Activated naive CD4-positive, alpha-beta T cell treated with anti-CD3 and anti-CD28 coated beads, Interleukin-2, amount 50 U/mL, for 16 hours (primary cell): ENCODE data around the gene CIC.

Experiments used
- DNase-seq: peaks from one replicate; pipeline ENCODE4 v3.0.0-alpha.2; 2020

CIC gene

DNA sequence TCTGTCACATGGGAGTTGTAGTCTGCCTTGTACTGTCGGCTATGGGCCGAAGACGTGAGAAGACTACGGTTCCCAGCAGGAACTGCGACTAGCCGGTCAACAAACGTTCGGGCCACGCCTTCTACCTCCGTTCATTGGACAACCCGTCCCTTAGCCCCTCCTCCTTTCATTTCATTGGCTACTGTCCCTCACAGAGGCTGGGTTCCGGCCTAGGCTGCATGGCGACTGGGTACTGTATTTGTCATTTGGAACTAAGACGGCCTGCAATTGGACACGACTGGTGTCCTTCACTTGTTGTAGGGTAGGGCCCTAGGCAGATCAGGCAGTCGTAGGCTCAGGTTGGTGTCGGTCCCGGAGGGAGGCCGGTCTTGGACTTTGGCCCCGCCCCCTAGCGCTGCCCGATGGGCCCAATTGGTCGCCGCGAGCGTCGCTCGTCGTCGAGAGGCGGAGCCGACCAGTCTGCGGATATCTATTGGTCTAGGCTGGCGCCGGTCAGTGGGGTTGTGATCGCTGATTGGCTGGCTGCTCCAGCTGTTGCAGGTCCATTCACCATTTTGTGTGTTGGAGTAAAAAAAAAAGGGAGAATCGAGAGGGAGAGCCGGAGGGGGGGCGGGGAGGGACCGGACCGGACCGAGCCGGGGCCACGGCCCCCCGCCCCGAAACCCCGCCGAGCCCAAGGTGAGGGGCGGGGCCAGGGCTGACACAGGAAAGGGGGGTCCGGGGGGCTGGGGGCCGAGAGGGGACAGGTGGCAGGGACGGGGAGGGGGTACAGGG lies at the start of gene CIC:
CIC (plus strand) TSS at position 549 of the 774 bp plus-strand sequence. CDS start 2,532 bp downstream, outside the sequence.
- peak; percentile 99 for DNase-seq

DNA sequence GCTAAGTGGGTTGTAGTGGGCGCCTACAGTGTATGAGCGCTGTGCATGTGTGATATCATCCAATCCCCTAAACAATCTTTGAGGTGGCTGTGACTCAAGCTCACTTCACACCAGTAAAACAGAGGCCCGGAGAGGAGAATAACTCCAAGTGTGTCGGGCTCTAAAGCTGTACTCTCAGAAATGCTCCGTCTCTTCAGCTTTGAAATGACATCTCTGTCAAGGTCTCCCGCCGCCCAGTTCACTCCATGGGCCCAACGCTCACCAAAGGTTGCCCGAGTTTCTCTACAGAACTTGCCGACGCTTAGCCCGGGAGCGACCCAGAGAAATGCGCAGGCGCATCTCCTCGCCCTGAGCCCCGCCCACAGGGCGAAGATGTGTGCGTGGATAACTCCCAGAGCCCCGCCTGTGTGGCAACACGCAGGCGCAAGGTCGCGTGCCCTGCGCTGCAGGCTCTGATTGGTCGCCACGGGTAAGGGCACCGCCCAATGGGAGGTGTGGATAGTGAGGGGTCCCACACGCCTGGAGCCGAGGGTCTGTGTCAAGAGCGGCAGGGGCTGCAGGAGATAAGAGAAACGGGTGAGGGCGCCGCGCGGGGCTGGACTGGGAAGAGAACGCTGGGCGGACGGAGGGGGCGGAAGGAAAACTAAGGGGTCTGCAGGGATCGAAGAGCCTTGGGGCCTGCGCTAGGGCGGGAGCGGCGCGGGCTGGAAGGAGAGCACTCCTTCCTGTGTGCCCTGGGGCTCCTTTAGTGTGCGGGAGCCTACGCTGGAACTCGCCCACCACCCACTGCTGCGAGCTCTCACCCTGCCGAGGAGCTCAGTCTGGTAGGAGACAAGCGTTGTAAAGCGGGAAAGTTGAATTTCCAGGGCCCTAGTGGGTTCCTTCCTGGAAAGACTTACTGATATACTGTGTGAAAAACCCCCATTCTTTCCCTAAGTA lies 49.0 kb upstream of the CIC start, which contains the start of gene ZNF526:
ZNF526 (plus strand) TSS at position 501 of the 939 bp plus-strand sequence. CDS start 4,092 bp downstream, outside the sequence.
- DNase-seq, result peak; percentile 99

DNA sequence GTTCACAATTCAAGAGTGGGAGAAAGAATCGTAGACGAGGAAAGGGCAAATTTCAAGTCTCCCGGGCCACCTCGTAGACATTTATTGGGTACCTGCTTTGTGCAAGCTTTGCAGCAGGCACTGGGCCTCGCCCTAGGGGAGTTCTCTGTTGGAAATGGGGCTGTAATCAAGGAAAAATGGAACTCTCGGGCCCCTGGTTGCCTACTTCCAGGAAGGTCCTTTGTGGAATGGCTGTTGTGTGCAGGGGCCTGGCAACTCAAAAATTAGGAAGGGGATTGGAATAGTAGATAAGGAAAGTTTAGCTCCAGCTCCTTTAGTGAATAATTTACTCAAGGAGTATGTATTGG lies 48.3 kb upstream of the CIC start:
- no peak for DNase-seq

DNA sequence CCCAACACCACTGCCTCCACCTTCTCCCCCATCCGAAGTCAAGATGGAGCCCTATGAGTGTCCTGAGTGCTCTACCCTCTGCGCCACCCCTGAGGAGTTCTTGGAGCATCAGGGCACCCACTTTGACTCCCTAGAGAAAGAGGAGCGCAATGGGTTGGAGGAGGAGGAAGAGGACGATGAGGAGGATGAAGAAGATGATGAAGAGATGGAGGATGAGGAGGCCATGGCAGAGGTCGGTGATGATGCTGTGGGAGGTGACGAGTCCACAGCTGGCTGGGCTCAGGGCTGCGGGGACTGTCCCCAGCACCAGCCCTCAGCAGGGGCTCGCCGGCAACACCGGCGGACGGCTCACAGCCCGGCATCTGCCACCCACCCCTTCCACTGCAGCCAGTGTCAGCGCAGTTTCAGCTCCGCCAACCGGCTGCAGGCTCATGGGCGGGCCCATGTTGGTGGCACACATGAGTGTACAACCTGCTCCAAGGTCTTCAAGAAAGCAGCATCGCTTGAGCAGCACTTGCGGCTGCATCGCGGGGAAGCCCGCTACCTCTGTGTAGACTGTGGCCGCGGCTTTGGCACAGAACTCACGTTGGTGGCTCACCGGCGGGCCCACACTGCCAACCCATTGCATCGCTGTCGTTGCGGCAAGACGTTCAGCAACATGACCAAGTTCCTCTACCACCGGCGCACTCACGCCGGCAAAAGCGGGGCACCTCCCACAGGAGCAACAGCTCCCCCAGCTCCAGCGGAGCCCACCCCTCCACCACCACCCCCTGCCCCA lies 43.9 kb upstream of the CIC start:
- no peak for DNase-seq

DNA sequence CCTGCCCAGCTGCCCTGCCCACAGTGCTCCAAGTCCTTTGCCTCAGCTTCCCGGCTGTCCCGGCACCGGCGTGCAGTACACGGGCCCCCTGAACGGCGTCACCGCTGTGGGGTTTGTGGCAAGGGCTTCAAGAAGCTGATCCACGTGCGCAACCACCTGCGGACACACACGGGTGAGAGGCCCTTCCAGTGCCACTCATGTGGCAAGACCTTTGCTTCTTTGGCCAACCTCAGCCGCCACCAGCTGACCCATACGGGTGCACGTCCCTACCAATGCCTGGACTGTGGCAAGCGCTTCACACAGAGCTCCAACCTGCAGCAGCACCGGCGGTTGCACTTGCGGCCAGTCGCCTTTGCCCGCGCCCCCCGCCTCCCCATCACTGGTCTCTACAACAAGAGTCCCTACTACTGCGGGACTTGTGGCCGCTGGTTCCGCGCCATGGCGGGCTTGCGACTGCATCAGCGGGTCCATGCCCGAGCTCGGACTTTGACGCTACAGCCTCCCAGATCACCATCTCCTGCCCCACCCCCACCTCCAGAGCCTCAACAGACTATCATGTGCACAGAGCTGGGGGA lies 43.2 kb upstream of the CIC start:
- DNase-seq, result no peak

DNA sequence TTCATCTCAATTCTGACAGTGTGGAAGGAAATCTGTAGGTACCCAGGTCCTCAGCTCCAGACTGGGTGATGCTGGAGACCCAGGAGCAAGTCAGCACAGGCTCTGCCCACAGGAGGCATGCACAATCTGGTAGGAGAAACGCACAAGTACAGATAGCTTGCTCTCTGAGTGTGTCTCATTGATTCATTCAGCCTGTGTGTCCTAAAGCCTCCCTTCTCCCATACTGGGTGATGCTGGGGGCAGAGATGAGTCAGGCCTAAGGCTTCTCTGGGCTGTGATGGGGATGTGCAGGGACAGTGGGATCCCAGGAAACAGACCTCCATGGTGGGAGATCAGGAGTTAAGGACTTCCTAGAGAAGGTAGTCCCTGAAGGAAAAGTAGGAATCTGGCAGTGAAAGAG lies 42.2 kb upstream of the CIC start:
- no peak for DNase-seq

DNA sequence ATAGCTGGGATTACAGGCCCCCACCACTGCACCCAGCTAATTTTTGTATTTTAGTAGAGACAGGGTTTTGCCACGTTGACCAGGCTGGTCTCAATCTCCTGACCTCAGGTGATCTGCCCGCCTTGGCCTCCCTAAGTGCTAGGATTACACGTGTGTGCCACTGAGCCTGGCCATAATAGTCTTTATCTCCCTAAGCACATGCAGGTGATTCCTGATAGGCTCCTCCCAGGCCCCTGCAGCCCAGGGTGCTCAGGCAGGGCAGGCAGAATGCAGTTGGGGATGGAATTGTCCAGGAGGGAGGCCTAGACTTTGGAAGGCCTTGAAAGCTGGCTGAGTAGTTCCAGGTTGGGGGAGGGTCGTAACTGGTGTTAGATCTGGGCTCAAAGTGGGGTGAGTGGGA lies 40.4 kb upstream of the CIC start:
- no peak for DNase-seq

DNA sequence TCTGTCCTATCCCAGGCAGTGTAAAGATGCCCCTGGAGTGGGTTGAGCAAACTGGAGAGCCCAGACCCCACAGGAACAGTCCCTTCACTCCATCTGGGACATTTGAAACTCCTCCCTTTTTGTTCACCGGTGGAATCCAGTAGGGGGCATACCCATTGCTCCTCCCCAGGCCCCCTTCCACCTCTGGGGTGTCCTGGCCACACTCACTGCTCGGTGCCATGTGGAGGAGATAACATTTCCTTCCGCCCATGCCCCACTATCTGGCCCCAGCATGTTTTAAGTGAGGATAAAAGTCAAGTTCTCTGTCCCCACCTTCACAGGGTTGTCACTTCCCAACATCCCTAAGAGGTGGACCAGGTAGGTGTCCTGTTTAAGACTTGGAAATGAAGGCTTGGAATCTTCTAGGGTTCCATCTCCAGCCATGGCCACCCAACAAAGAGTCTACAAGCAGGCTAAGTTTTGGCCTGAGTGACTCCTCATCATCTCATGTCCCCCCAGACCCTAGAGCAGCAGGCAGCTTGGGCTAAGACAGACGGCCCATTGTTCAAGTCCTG lies 39.7 kb upstream of the CIC start:
- no peak for DNase-seq

DNA sequence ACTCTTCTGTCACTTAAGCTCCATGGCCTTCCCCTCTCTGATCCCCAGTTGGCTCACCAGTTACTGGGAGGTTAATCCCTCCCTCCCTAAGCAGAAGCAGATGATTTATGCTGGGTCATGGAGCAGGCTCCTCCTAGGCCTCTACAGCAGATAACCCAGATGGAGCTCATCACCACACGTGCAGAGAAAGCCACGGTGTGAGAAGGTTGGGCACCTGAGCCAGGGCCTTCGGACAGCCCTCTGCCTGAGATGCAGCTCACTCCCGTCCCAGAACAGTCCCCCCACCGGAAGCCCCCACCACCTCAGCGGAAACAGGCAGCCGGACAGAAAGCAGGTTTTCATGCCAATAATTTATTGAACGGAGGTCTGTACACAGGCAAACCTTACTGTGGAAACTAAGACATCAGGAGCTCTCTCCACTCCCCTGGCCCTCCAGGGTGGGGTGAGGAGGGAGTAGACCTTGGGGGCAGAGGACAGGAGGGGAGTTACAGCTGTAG lies 39.1 kb upstream of the CIC start:
- DNase-seq, result no peak

DNA sequence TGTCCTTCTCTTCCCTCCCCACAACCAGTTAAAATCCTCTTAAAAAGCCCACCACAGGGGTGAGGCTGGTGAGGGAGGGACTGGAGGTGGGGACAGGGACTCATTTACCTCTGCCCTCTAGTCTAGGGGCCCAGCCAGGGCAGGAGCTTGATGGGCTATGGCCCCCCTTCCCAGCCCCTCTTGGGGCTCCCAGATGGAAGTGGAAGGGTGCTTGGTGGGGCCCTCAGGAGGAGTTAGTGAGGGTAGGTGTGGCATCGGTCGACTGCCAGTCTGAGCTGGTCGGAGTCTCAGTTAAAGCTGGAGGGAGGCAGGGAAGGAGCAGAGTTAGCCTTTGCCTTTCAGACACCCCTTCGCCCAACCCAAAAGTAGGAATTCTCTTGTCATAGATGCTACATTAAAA lies 38.5 kb upstream of the CIC start:
- no peak for DNase-seq

DNA sequence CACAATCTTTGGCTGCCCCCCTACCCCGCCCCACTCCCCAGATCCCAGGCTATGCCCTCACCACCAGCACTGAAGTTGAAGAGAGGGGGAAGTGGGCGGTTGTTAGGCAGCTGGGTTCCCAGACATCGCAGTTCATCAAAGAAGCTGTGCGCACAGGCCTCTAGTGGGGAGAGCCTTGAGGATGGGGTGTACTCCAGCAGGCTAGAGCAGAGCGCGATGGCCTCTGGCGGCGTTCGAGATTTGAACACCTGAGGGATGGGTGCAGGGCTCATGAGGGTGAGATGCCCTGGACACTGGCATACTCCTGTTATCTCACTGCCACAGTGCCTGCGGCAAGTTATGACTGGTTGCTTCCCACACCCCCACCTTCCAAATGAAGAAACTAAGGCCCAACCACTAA lies 36.6 kb upstream of the CIC start:
- no peak for DNase-seq

DNA sequence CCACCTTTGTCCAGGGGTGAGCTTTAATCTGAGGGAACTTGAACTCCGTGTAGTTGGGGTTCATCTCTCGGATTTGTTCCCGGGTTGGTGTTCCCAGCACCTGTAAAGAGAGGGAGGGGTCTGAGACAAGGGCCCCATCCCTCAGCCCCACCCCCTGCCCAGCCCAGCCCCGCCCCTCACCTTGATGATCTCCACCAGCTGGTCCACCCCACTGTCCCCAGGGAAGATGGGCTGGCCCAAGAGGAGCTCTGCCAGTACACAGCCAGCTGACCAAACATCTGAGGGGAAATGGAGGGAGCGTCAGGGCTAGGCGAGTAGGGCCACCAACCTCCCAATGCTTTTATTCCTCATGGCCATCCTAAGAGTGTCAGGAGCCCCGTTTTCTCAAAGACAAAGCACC lies 35.9 kb upstream of the CIC start:
- DNase-seq, result no peak

DNA sequence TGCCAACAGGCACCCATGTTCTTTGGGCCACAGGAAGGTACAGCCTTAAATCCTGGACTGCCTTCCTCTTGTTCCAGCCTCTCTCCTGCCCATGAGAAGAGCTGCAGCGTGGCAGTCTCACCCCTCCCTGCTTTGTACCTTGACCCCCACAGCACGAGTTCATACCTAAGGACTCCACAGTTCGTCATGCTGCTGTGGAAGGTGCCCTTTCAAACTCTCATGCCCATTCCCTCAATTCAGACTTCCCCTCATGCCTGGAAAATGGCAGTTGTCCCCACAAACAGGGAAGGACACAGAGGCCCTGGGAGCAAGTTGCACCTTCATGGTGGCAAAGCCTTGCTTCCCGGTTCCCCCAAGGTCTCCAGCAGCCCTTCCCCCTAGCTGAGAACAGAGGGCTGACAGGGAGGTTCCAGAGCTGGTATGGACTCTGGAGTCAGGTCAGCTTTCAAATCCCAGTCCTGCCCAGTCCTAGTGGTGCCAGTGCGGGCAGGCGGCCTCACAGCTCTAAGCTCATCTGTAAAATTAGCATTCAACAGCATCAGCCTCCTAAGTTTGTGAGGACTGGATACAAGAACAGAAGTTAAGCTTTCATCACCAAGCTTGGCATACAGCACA lies 35.3 kb upstream of the CIC start:
- no peak for DNase-seq

DNA sequence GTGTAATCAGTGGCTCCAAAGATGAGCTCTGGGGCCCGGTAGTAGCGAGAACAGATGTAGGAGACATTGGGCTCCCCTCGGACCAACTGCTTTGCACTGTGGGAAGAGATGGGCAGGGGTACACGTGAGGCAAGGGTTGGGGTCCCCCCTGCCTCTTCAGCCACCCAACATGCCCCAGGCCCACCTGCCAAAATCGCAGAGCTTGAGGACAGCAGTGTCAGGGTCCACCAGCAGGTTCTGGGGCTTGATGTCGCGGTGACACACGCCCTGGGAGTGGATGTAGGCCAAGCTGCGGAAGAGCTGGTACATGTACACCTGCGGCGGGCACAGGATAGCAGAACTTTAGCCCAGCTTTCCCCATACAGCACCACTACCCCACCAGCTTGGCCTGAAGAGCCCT lies 34.7 kb upstream of the CIC start:
- no peak for DNase-seq

DNA sequence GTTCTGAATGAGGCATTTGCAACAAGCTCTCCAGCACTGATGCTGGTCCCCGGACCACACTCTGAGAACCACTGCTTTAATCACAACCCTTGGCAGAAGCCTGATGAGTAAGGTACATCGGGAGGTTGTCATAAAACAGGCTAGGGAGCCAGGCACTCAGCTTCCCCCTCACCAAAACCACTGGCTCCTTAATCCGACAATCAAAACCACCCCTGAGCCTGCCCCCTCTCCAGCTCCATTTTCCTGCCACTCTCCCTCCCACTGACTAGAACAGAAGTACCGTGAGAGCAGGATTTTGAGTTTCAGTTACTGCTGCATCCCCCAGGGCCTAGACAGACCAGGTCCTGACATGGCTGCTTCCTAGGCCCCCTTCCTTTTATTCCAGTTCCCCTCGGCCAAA lies 33.9 kb upstream of the CIC start:
- DNase-seq, result no peak

DNA sequence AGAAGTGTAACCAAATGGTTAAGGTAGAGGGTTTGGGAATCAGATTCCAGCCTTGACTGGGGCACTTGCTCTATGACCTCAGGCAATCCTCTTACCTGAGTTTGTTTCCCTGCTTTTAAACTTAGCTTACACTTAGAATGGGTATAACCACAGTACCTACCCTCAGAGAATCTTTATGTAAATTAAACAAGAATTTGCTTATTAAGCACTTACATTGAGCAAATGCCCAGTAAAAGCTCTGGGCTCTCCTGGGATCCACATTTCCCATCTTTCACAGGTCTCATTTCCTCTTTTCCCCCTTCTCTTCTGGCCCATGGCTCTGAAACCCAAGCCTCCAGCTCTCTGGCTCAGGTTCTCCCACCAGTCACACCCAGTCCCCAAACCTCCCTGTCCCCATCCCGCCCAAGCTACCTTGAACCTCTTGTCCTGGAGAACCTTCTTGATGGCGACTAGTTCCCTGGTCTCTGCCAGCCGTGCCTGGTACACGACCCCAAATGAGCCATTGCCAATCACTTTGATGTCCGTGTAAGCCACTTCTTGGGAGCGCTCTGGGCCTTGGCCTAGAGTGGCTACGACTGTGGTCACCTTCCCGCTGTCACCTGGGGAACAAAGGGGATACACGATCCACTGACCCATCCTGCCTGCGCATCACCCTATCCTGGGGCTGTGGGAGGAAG lies 29.4 kb upstream of the CIC start:
- no peak for DNase-seq

DNA sequence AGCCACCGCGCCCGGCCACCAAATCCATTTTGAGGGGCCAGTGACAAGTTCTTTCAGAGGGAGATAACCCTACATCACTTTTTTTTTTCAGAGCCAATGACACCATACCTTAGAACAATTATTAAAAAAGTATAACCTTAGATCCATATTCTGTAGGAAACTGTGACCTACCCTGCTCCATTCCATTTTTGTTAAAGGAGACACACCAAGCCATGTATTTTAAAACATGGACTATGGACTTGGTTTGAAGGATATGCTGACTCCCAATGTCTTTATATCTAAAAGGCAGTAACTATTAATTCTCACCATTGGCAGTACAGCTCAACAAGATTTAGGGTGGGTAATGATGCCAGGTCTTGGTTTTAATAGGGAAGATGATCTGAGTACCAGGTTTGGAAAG lies 27.8 kb upstream of the CIC start:
- no peak for DNase-seq

DNA sequence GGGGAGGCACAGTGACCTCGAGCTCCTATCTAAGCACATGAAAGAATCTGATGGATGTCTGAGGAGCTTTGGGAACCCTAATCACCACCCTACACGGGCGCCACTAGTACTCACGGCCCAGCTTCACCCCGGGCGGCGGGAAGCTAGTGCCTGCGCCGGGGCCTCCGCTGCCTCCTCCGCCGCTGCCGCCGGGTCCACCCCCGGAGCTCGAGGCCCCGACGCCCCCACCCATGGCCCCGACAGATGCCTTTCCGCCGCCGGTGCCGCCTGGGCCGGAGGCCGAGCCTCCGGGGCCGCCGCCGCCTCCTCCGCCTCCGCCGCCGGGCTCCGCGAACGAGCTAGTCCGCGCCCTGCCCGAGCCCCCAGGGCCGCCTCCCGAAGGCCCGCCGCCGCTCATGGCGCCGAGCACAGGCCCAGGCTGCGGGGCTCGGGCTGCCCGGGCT lies 27.0 kb upstream of the CIC start:
- no peak for DNase-seq

DNA sequence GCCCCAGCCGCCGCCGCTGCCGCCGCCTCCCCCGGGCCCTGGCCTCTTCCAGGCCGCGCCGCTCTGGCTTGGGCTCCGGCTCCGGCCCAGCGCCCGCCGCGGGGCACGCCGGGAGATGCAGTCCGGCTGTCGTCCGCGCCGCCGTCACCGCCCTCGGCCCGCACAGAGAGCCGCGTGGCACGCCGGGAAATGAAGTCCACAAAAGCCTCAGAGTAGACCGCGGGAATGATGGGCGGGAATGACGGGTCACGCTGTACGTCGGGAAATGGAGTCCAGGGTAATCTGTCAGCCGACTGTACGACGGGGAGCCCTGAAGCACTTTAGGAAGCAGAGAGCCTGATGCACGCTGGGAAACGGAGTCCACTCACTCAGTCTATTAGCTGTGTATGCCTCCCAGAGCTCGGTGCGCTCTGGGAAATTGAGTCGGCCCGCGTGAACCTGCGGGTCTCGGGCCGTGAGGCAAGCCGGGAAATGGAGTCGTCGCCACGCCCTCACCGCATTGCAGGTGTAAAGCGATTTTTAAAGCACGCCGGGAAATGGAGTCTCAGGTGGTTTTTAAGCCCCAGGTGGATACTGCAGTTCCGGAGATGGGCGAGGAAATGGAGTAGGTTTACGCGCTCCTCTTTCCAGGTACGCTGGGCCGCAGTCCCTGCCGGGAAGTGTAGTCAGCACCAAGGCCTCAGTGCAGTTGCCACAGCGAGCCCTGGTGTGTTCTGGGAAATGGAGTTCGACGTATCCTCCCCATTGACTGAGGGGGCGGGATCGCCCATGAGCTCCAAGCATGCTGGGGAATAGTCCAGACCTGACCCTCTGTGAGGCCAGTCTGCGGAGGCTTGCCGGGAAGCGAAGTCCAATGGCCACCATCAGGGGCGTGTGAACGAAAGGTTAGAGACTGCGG lies 26.3 kb upstream of the CIC start, which contains the start of gene GSK3A:
GSK3A (minus strand) TSS at position 91 of the 898 bp plus-strand sequence. CDS start 137 bp downstream, outside the sequence.
- DNase-seq, result peak; percentile 96
